H1 (cell line): ENCODE results near the gene POP7. TPM values are rescaled to one million over a fixed set of nuclear protein-coding genes. Genes with fewer than 3 reads are reported as not detected.
"Not testable (repeated sequence)": the region's sequence is repeated elsewhere in the genome, so short reads cannot be mapped to it uniquely, and the experiment has no call there.

ENCODE experiments used
- CTCF ChIA-PET: fragments of 300-600 bp; sonication (Branson Sonifier 250); formaldehyde crosslinking; loops from one replicate; lab custom pipeline; 2021; ENCODE audit not compliant: partially characterized antibody; lab: Charles Lee
- POLR2A ChIA-PET: fragments of 300-600 bp; sonication (Branson Sonifier 250); formaldehyde crosslinking; loops from one replicate; lab custom pipeline; 2021; ENCODE audit warnings: inconsistent platforms; ENCODE audit not compliant: partially characterized antibody; lab: Charles Lee
- DNase-seq, 2 experiments: peaks; one replicate each; pipeline versions ENCODE4 v3.0.0 to v3.0.0-alpha.2; 2010 to 2022; ENCODE audit warnings: low spot score in 2 of 2, low read depth in 1 of 2, mixed read lengths in 1 of 2
- FAIRE-seq: peaks from 2 replicates; lab custom pipeline; 2011; peaks lifted over from hg19 to GRCh38; lab: Jason Lieb, UNC
- H2AFZ ChIP-seq: 2 replicates; pipeline ENCODE4 v1.8.1; 2012; ENCODE audit warnings: low read length, inconsistent platforms
- H2AK5ac ChIP-seq: 2 replicates; pipeline ENCODE4 v1.6.1; 2013; ENCODE audit warnings: low read depth, low read length
- H2BK120ac ChIP-seq: replicated peaks from 2 replicates; pipeline ENCODE3; 2013; ENCODE audit warnings: low read depth, low read length, inconsistent platforms
- H2BK12ac ChIP-seq: 2 replicates; pipeline ENCODE4 v1.6.1; 2013; ENCODE audit warnings: low read depth, low read length
- H2BK15ac ChIP-seq: 2 replicates; pipeline ENCODE4 v1.6.1; 2013; ENCODE audit warnings: low read length
- H2BK20ac ChIP-seq: 2 replicates; pipeline ENCODE4 v1.6.1; 2013; ENCODE audit warnings: low read length
- H2BK5ac ChIP-seq: 2 replicates; pipeline ENCODE4 v1.6.1; 2013; ENCODE audit warnings: low read depth, low read length
- H3K14ac ChIP-seq: 2 replicates; pipeline ENCODE4 v1.6.1; 2013; ENCODE audit warnings: inconsistent platforms; ENCODE audit not compliant: insufficient read length
- H3K18ac ChIP-seq: 2 replicates; pipeline ENCODE4 v1.6.1; 2013; ENCODE audit warnings: low read length; ENCODE audit errors: extremely low read depth
- H3K23ac ChIP-seq: 2 replicates; pipeline ENCODE4 v1.6.1; 2013; ENCODE audit warnings: inconsistent platforms; ENCODE audit not compliant: insufficient read length
- H3K23me2 ChIP-seq: 2 replicates; pipeline ENCODE4 v1.6.1; 2013; ENCODE audit warnings: low read depth, low read length
- H3K27ac ChIP-seq: 2 replicates; pipeline ENCODE4 v1.6.1; 2011; ENCODE audit warnings: low read depth, low read length, inconsistent platforms
- H3K27me3 ChIP-seq, 4 experiments: replicated peaks in 1 of 4; 1 replicate in 1 of 4; 2 replicates in 3 of 4; pipeline versions ENCODE4 v1.6.1 to v1.8.1; 2011 to 2013; ENCODE audit warnings: low read length in 3 of 4, mild to moderate bottlenecking in 3 of 4, inconsistent platforms in 2 of 4, mixed read lengths in 2 of 4, moderate library complexity in 1 of 4; ENCODE audit not compliant: control insufficient read depth in 3 of 4, insufficient read depth in 3 of 4; ENCODE audit errors: extremely low read depth in 1 of 4
- H3K36me3 ChIP-seq, 4 experiments: 2 replicates each; pipeline versions ENCODE4 v1.6.1 to v1.8.1; 2011 to 2013; ENCODE audit warnings: mild to moderate bottlenecking in 4 of 4, low read length in 3 of 4, moderate library complexity in 2 of 4, control low read depth in 1 of 4, inconsistent platforms in 1 of 4; ENCODE audit not compliant: insufficient read depth in 4 of 4, control insufficient read depth in 2 of 4
- H3K4ac ChIP-seq: replicated peaks from 2 replicates; pipeline ENCODE3; 2013; ENCODE audit warnings: low read length, low read depth, mixed read lengths, inconsistent platforms; ENCODE audit not compliant: insufficient read length
- H3K4me1 ChIP-seq, 4 experiments: replicated peaks in 1 of 4; 1 replicate in 1 of 4; 2 replicates in 3 of 4; pipeline versions ENCODE4 v1.6.1 to v1.8.1; 2011 to 2013; ENCODE audit warnings: low read length in 3 of 4, inconsistent platforms in 2 of 4, mixed read lengths in 1 of 4; ENCODE audit not compliant: insufficient read depth in 4 of 4, control insufficient read depth in 3 of 4
- H3K4me2 ChIP-seq, 2 experiments: 2 replicates each; pipeline versions ENCODE4 v1.6.1 to v1.8.1; 2011 to 2013; ENCODE audit warnings: low read depth in 2 of 2, low read length in 2 of 2, control low read depth in 1 of 2, inconsistent platforms in 1 of 2, mild to moderate bottlenecking in 1 of 2; ENCODE audit not compliant: insufficient read depth in 1 of 2
- H3K4me3 ChIP-seq, 4 experiments: fragments of 200-600, 300-600 bp in 1 of 4; sonication (generic), shearing (Covaris generic), sonication (Bioruptor Twin) in 1 of 4; 2 replicates each; pipeline versions ENCODE4 v1.5.1 to v1.8.1; 2011 to 2016; ENCODE audit warnings: low read length in 4 of 4, low read depth in 3 of 4, control low read depth in 2 of 4, inconsistent platforms in 2 of 4, mild to moderate bottlenecking in 2 of 4, mixed read lengths in 1 of 4, moderate library complexity in 1 of 4; ENCODE audit not compliant: insufficient read depth in 2 of 4; ENCODE audit errors: extremely low read depth in 1 of 4
- H3K56ac ChIP-seq: replicated peaks from 2 replicates; pipeline ENCODE3; 2013; ENCODE audit warnings: low read depth, mild to moderate bottlenecking, mixed read lengths, low read length, inconsistent platforms; ENCODE audit not compliant: insufficient read length
- H3K79me1 ChIP-seq: 2 replicates; pipeline ENCODE4 v1.6.1; 2013; ENCODE audit warnings: low read depth, low read length, control low read depth
- H3K79me2 ChIP-seq, 2 experiments: 2 replicates each; pipeline versions ENCODE4 v1.6.1 to v1.8.1; 2012 to 2013; ENCODE audit warnings: low read length in 2 of 2, mild to moderate bottlenecking in 2 of 2, inconsistent platforms in 1 of 2; ENCODE audit not compliant: insufficient read depth in 2 of 2, control insufficient read depth in 1 of 2
- H3K9ac ChIP-seq, 4 experiments: replicated peaks in 1 of 4; 1 replicate in 1 of 4; 2 replicates in 3 of 4; pipeline versions ENCODE4 v1.6.1 to v1.8.1; 2011 to 2013; ENCODE audit warnings: low read depth in 3 of 4, low read length in 3 of 4, control low read depth in 2 of 4, mild to moderate bottlenecking in 2 of 4, moderate library complexity in 2 of 4, inconsistent platforms in 1 of 4; ENCODE audit errors: extremely low read depth in 1 of 4
- H3K9me3 ChIP-seq, 2 experiments: 2 replicates each; pipeline versions ENCODE4 v1.6.1 to v1.8.1; 2012 to 2013; ENCODE audit warnings: mild to moderate bottlenecking in 2 of 2, moderate library complexity in 2 of 2, control low read depth in 1 of 2, inconsistent platforms in 1 of 2, low read depth in 1 of 2, low read length in 1 of 2, mixed read lengths in 1 of 2; ENCODE audit not compliant: insufficient read depth in 2 of 2
- H4K20me1 ChIP-seq, 2 experiments: replicated peaks in 1 of 2; 2 replicates each; pipeline versions ENCODE3 to v1.8.1; 2011 to 2013; ENCODE audit warnings: inconsistent platforms in 2 of 2, low read length in 2 of 2, mild to moderate bottlenecking in 1 of 2; ENCODE audit not compliant: insufficient read depth in 2 of 2, control insufficient read depth in 1 of 2
- H4K5ac ChIP-seq: 2 replicates; pipeline ENCODE4 v1.6.1; 2013; ENCODE audit warnings: low read length, low read depth, mixed read lengths, inconsistent platforms; ENCODE audit not compliant: insufficient read length
- H4K8ac ChIP-seq: 2 replicates; pipeline ENCODE4 v1.8.0; 2013; ENCODE audit warnings: mild to moderate bottlenecking, moderate library complexity, low read length, inconsistent platforms; ENCODE audit not compliant: insufficient read depth; ENCODE audit errors: extremely low read depth
- H4K91ac ChIP-seq: replicated peaks from 2 replicates; pipeline ENCODE3; 2013; ENCODE audit warnings: low read length, mixed read lengths, inconsistent platforms; ENCODE audit not compliant: insufficient read length
- WGBS, 2 experiments: shearing (Covaris generic) in 1 of 2; methylation state at CpG; one replicate each; pipeline versions ENCODE4 v1.1.6 to v1.1.7; 2013 to 2015; ENCODE audit warnings: low lambda C conversion rate in 2 of 2, mixed read lengths in 2 of 2, inconsistent platforms in 1 of 2, low coverage in 1 of 2, missing lambda C conversion rate in 1 of 2; ENCODE audit not compliant: insufficient replicate concordance in 2 of 2, insufficient coverage in 1 of 2, insufficient read length in 1 of 2; ENCODE audit errors: extremely low coverage in 1 of 2, missing lambda C conversion rate in 1 of 2; 5-methylcytosine and 5-hydroxymethylcytosine counted together
- polyA plus RNA-seq, 7 experiments: library from polyadenylated mRNA; depleted of rRNA in 3 of 7; stranded (reverse) in 5 of 7; unstranded in 2 of 7; fragments of >200 nt in 5 of 7; fragments of 200-250 nt in 2 of 7; gene quantifications; 1 replicate in 5 of 7; 2 replicates in 1 of 7; 4 replicates in 1 of 7; pipeline versions ENCODE4 v1.2.1 to v1.2.3, GENCODE V29; 2011 to 2013; ENCODE audit warnings: missing spikeins in 2 of 7, mixed read lengths in 2 of 7
- total RNA-seq: library from RNA; stranded (reverse); fragmentation: NEBNext Ultra II Directional; extraction: Animal tissue kit (Norgen Biotek cat#: 25700); gene quantifications from 2 replicates; pipeline ENCODE4 v1.2.1, GENCODE V29; 2021

Gene POP7
- total and polyA plus RNA-seq, 2 of the 8 experiments (the other 6 are each of a cell fraction or from before 2014, with no cell fraction given): 92.5 to 135 TPM

DNA sequence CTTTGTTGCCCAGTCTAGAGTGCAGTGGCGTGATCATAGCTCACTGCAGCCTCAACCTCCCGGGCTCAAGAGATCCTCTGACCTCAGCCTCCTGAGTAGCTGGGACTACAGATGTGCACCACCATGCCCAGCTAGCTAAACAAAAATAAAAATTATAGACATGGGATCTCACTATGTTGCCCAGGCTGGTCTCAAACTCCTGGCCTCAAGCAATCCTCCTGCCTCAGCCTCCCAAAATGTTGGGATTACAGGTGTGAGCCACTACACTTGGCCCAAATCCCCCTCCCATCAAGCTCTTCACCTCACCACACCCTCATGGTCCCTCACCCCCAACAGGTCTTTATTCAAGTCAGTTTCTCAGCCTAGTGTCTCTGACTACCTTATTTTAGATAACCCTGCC is 11.2 kb downstream of the POP7 start:
- WGBS, 2 experiments: 66% methylated on average over 2 of the region's 2 CpGs; no CpG with 5 or more reads in 1 of the 2 experiments
- not testable (repeated sequence) for H4K5ac ChIP-seq, FAIRE-seq

More for the DNA sequence above, 11.2 kb downstream of the POP7 start:
- not testable (repeated sequence) for H3K4me1 ChIP-seq, H4K91ac ChIP-seq, H3K79me2 ChIP-seq, H3K79me1 ChIP-seq, H2BK20ac ChIP-seq, H3K18ac ChIP-seq, H3K9me3 ChIP-seq, H2BK120ac ChIP-seq, H3K4me3 ChIP-seq, H3K36me3 ChIP-seq, H2AFZ ChIP-seq, H3K56ac ChIP-seq, H3K23ac ChIP-seq, H4K20me1 ChIP-seq, H3K27ac ChIP-seq, H3K4me2 ChIP-seq, DNase-seq, H3K9ac ChIP-seq, H4K8ac ChIP-seq, H2BK15ac ChIP-seq, H3K23me2 ChIP-seq, H3K14ac ChIP-seq, H2BK12ac ChIP-seq, H3K4ac ChIP-seq, H2AK5ac ChIP-seq, H2BK5ac ChIP-seq
- CTCF ChIA-PET: interaction anchor here (1.1 to 16.9 kb wide), 6 partner anchors 8 to 111 kb away, joined by 3 to 254 read pairs (median 6); partner anchors contain the start of genes GIGYF1 and POP7
- POLR2A ChIA-PET: interaction anchor here (0.8 to 1.1 kb wide), 3 partner anchors 11 to 49 kb away, joined by 3 read pairs; partner anchors contain the start of gene POP7
- H3K27me3 ChIP-seq: peaks cover 7 to 26% (median 26%) of the 10 kb centered on the region in 4 experiments
